ENCODE measurements around the gene PPP1R12C. TPM values are rescaled to one million over a fixed set of nuclear protein-coding genes. Genes with fewer than 3 reads are reported as not detected.

PPP1R12C gene
- total RNA-seq, 4 donors from 2014 or later, result 101 to 350 (median 154) TPM

- Histone ChIP-seq H3K27me3 (peaks cover 31% of the 10 kb centered on the region), H3K36me3 (no peaks in the 10 kb centered on the region), H3K9me3 (no peaks in the 10 kb centered on the region), H3K4me3 (no peak overlapping the region), H3K27ac (no peak overlapping the region), H3K4me1 (peaks cover 5 to 26% (median 20%) of the 10 kb centered on the region in 4 donors)
- TF ChIP-seq CTCF (IDR thresholded peaks at IDR 0.05), result no peak
- TF ChIP-seq POLR2AphosphoS5 (IDR thresholded peaks at IDR 0.05), result no peak
- TF ChIP-seq POLR2A (IDR thresholded peaks at IDR 0.05), result no peak
- no peak for TF ChIP-seq EP300 (IDR thresholded peaks at IDR 0.05; ENCODE audit: low read depth)
- WGBS, 2 donors (ENCODE audit: low coverage in 1 of 2), result 75 to 85% methylated on average over 2 of the region's 2 CpGs
- intact Hi-C loops (cut with DNase I; ENCODE audit: low total_unique reads) (no loop called here), in situ Hi-C loops (cut with MboI; ENCODE audit: low pct_ligation_motif_present in 1 of 4, low pct_unique_long_range_greater_than_20kb in 1 of 4, low sequenced_read_pairs in 3 of 4) (no loop called here)
- no peak for DNase-seq
Measured at GRCh38 chr19:55077106-55077505, 40.3 kb downstream of the PPP1R12C start.

DNA sequence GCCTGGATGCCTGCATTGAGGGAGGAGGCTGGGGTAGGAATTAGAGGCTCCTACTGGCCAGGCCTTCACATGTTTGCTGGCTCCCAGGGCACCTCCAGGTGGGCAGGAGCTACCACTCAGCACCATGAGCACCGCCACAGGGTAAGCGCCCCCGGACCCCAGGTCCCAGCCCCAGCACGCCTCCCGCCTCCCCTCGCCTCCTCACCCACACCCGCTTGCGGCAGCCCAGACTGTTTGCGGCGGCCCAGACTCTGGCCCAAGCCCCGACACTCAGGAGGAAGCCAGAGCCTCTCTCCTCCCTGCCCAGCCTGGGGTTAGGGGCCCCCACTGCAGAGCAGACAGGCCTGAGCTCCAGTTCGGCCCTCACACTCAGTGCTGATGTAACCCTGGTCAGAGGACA, 41.1 kb downstream of the PPP1R12C start:
- TF ChIP-seq POLR2A (IDR thresholded peaks at IDR 0.05) (no peak), POLR2AphosphoS5 (IDR thresholded peaks at IDR 0.05) (no peak), EP300 (IDR thresholded peaks at IDR 0.05; ENCODE audit: low read depth) (no peak), CTCF (IDR thresholded peaks at IDR 0.05) (no peak)
- no peak for DNase-seq
- Histone ChIP-seq H3K4me3 (no peak overlapping the region), H3K36me3 (no peaks in the 10 kb centered on the region), H3K27me3 (peaks cover 30% of the 10 kb centered on the region), H3K27ac (peak overlapping the region in 3 of 4 donors; percentile 25 to 63 (median 59)), H3K4me1 (peaks cover 8 to 21% (median 20%) of the 10 kb centered on the region in 4 donors), H3K9me3 (no peaks in the 10 kb centered on the region)
- intact Hi-C loops (cut with DNase I; ENCODE audit: low total_unique reads) (no loop called here), in situ Hi-C loops (cut with MboI; ENCODE audit: low pct_ligation_motif_present in 1 of 4, low pct_unique_long_range_greater_than_20kb in 1 of 4, low sequenced_read_pairs in 3 of 4) (no loop called here)
- WGBS, 2 donors (ENCODE audit: low coverage in 1 of 2), result 63% methylated on average over 9 of the region's 12 CpGs; no CpG with 5 or more reads in 1 of the 2 donors

GRCh38 chr19:55075371-55075998, 42.0 kb downstream of the PPP1R12C start, which contains the start of gene EPS8L1:
Gene EPS8L1 (plus strand): TSS chr19:55075869. CDS start chr19:55076445, 576 bp downstream.
- H3K27me3 ChIP-seq, result peaks cover 29% of the 10 kb centered on the region

More at GRCh38 chr19:55075371-55075998, 42.0 kb downstream of the PPP1R12C start, which contains the start of gene EPS8L1:
- intact Hi-C loops (cut with DNase I; ENCODE audit: low total_unique reads) (no loop called here), in situ Hi-C loops (cut with MboI; ENCODE audit: low pct_ligation_motif_present in 1 of 4, low pct_unique_long_range_greater_than_20kb in 1 of 4, low sequenced_read_pairs in 3 of 4) (no loop called here)
- no peak within 1 kb of the TSS for H3K4me3 ChIP-seq
- peak; percentile 53 for TF ChIP-seq POLR2A (IDR thresholded peaks at IDR 0.05)
- TF ChIP-seq EP300 (IDR thresholded peaks at IDR 0.05; ENCODE audit: low read depth), result no peak
- peak in 1 of 3 donors; percentile 73 for TF ChIP-seq POLR2AphosphoS5 (IDR thresholded peaks at IDR 0.05)
- TF ChIP-seq CTCF (IDR thresholded peaks at IDR 0.05), result no peak
- peak within 1 kb of the TSS; percentile 25 to 63 (median 47) for H3K27ac ChIP-seq
- peak; percentile 87 for DNase-seq
- WGBS, 2 donors (ENCODE audit: low coverage in 1 of 2), result 24 to 27% methylated on average over 11 to 18 of the region's 18 CpGs
- peaks cover 6 to 20% (median 16%) of the 10 kb centered on the region in 4 donors for H3K4me1 ChIP-seq
- H3K9me3 ChIP-seq, result no peaks in the 10 kb centered on the region
- no peaks in the 10 kb centered on the region for H3K36me3 ChIP-seq

All from transverse colon (tissue), 4 donors.